Measurements from ENCODE around the gene RNF4.

RNF4 gene

GRCh38 chr4:2437475-2438215 is 31.3 kb upstream of the RNF4 start:
- no peak for DNase-seq (ENCODE audit: low spot score)

DNA sequence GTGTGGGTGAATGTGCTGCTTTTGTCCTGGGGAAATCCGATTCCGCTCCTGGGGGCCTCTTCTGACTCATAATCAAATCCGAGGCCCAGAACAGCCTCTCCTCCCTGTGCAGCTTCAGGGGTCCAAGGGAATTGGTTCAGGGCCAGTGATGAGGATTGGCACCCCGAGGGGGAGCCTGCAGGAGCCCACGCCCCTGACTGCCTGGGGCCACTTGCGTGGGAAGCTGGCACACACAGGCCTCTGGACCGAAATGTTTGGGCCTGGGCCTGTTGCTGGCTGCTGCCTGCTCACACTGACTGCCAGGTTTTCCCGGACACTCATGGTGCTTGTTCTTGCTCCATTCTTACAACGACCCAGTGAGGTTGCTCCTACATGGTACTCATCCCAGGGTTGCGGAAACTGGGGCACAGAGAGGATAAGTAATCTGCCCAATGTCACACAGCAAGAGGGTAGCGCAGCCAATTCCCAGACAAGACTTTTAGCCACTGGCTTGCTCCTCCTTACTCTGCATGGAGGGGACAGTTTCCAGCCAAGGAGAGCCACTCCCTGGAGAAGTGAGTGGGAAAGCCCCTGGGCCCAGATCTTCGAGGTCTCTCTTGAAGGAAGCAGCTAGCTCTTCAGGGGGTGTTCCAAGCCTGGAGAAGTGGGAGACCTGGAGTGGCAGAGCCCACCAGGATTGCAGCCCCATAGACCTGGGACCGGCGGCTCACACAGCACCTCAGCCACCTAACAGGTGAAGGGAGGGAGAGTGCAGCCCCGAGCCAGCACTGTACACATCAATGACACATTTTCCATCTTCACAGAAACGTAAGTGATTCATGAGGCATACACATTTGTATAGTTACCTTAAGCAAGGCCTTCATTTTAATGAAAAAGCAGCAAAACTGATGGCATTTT is 29.8 kb upstream of the RNF4 start:
- DNase-seq (ENCODE audit: low spot score): no peak

GRCh38 chr4:2441393-2442174 is 27.3 kb upstream of the RNF4 start:
- DNase-seq (ENCODE audit: low spot score): peak; percentile 73

GRCh38 chr4:2442175-2442993 is 26.5 kb upstream of the RNF4 start:
- no peak for DNase-seq (ENCODE audit: low spot score)

- DNase-seq (ENCODE audit: low spot score): no peak
These were observed 25.7 kb upstream of the RNF4 start for GRCh38 chr4:2443061-2443730.

DNA sequence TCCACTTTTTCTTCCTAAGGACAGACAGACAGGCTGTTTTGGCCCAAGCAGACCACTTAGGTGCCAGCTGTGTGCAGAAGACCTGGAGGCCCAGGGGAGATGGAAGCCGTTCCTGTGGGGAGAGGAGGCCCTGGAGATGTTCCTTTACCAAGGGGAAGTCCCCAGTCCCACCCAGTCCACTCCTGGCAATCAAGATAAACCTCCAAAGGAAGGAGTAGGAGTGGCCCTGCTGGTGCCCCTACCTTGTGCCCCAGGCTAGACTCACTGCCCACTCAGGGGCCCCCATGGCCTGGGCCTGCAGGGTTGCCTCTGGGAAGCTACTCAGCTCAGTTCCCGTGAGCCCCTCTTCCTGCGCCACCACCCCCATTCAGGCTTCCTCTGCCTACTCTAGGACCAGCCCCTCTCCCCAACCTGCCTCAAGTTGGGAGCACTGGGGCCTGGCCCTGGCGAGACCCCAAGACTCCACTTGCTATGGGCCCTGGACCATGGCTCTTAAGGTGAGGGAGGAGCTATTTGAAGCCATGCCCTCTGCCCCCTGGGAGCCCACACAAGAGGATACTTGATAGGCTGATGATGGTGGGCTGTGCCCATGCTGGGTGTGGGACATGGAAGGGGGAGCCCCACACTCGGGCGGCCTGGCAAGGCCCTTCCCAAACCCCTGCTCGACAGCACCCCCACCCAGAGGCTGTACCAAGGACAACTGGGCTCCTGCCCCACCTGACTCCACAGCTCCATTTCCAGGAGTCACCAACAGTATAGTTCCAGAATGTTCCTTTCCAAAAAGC is 24.8 kb upstream of the RNF4 start:
- no peak for DNase-seq (ENCODE audit: low spot score)

DNA sequence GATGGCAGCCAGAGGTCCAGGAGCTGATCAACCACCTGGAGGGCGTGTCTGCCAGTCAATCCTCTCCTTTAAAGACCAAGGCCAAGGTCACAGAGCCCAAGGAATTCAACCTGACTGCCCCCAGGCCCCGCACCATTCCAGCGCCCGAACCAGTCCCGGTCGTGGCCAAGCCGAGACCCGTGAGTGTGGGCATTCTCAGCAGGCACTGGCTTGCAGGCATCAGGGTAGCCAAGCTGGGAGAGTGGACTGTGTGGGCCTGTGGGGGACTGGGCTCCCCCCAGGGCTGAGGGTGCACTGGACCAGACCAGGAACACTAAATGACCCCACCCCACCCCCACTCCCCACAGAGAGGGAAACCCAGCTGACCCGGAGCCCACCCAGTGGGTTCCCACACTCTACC is 23.8 kb upstream of the RNF4 start:
- no peak for DNase-seq (ENCODE audit: low spot score)

DNA sequence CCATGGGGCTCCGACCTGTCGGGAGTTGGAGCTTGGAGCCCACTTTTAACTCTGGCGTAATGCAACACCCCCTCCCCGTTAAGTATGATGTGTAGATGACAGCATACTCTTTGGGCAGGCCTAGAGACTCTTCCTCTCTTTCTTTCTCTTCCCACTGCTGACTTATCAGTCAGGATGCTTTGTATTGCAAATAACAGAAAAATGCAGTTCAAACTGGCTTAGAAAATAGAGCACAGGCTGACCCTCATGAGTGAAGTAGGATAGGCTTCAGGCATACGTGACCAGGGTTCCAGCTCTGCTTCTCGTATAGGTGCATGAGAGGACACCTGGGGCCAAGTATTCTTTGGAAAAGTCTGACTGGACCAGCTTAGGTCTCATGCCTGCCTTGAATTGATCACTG is 23.3 kb upstream of the RNF4 start:
- DNase-seq (ENCODE audit: low spot score): no peak

DNA sequence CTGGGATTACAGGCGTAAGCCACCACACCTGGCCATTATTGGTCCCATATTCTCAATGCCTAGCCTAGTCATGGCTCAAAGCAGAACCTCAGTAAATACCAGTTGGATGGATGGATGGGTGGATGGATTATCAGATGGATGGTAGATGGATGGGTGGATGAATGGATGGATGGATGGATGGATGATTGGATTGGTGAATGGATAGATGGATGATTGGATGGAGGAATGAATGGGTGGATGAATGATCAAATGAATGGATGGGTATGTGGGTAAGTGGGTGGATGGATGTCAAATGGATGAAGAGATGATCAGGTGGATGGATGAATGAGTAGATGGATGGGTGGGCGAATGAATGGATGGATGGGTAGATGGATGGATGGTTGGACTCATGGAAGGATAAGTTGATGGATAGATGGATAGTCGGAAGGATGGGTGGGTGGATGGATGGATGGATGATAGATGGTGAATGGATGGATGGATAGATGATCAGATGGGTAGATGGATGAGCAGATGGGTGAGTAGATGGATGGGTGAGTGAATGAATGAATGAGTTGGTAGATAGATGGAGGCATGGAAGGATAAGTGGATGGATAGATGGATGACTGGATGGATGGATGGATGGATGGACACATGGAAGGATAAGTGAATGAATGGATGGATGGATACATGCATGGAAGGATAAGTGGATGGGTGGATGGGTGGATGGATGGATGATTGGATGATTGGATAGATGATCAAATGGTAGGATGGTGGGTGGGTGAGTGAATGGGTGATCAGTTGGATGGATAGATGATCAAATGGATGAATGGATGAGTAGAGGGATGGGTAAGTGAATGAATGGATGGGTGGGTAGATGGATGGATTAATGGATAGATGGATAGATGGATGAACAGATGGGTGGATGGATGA is 22.0 kb upstream of the RNF4 start:
- no peak for DNase-seq (ENCODE audit: low spot score)

- no peak for DNase-seq (ENCODE audit: low spot score)
These were observed 20.3 kb upstream of the RNF4 start for GRCh38 chr4:2448589-2448988.

DNA sequence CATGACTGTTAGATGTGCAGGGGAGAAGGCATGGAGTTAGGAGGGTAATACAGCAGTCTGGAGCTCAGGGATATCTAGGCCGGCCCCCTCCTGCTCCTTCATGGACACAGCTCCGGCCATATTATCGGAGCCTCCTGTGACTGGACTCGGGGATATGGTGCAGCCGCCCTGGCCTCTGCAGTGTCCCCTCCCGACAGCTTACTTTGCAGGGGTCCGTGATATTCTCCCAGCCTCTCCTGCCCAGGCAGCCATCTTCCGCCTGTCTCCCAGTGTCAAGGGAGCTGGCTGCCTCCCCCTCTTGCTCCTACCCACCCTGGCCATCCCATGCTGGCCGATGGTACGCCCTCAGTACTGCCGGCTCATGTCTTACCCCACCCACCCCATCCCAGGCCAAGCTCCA is 19.9 kb upstream of the RNF4 start:
- no peak for DNase-seq (ENCODE audit: low spot score)

- DNase-seq (ENCODE audit: low spot score): no peak
These were observed 19.2 kb upstream of the RNF4 start for GRCh38 chr4:2449511-2450392.

DNA sequence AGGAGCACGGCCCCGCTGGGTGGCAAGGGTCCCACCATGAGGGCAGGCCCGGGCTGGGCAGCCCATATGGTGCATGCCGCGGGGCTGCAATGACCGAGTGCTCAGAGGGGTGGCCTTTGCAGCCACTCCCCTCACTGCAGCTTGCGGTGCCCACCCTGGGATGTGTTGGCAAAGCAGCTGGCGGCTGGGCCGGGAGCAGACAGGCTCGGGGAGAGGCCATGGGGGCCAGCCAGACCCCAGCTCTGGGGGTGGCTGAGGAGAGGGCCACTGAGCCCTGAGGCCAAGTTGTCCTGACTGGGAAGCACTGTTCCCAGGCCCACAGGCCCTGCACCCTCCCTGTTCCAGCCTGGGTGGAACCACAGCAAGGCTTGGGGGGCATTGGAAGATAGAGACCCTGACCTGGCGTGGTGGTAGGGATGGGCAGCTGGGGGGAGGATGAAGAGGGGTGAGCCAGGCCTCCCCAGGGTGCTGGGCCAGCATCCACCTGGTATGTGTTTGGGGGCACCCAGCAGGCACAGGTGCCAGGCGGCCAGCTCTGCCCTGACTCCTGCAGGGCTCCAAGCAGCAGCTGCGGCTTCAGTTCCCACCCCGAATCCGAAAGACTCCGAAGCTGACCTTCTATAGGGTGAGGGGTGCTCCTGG is 18.4 kb upstream of the RNF4 start:
- no peak for DNase-seq (ENCODE audit: low spot score)

GRCh38 chr4:2451036-2451520 is 17.8 kb upstream of the RNF4 start:
- DNase-seq (ENCODE audit: low spot score): no peak

DNA sequence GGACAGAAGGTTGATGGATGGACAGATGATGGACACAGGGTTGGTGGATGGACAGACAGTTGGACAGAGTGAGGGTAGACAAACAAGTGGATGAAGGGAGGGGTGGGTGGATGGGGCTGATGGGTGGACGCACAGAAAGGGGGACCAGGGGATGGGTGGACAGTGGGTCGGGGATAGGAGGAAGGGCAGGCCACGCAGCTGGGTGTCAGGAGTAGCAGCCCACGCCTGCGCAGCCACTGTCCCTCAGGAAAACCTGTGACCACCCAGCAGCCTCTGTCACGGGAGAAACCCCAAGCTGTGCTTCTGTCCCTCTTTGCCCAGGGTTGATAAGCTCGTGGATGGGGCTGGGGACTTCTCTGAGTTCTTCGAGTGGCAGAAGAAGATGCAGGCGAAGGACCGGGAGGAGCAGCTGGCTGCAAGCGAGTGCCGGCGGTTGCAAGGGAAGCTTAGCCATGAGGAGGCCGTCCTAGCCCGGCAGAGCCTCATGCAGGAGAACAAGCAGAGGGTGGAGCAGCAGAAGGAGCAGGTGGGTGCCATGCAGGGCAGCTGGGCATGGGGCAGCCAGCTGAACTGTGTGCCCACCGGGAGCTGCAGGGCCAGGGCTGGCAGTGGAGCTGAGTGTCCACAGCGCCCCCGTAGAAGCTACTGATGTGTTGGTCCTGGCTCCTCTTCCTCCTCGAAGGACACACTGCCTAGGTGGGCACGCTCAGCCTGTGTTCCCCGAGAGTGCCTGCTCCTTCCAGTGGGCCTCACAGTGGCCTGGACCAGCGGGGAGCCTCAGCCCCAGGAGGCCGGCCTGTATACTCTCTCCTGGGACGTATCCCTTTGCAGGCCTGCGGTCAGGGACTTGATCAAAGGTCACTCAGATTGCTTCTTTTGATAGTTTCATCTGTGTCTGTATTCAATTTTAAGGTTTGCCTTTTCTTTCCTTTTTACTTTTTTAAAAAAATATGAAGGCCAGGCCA is 16.8 kb upstream of the RNF4 start:
- DNase-seq (ENCODE audit: low spot score): no peak

Measured in CD4-positive, alpha-beta T cell treated with Interleukin-15 for 4 hours (primary cell).